Hair follicle dermal papilla cell (primary cell): ENCODE results near the gene POTEG. TPM values are rescaled to one million over a fixed set of nuclear protein-coding genes. Genes with fewer than 3 reads are reported as not detected.

ENCODE experiments used
- small RNA-seq: library from RNA; depleted of rRNA; stranded (forward); fragments of <200 nt; gene quantifications from one replicate; pipeline ENCODE3, GENCODE V24; 2012
- total RNA-seq: library from RNA; depleted of rRNA; stranded (reverse); fragments of >200 nt; gene quantifications from 2 replicates; pipeline ENCODE4 v1.2.3, GENCODE V29; 2012

The POTEG gene
- not detected in 2 replicates for total RNA-seq

DNA sequence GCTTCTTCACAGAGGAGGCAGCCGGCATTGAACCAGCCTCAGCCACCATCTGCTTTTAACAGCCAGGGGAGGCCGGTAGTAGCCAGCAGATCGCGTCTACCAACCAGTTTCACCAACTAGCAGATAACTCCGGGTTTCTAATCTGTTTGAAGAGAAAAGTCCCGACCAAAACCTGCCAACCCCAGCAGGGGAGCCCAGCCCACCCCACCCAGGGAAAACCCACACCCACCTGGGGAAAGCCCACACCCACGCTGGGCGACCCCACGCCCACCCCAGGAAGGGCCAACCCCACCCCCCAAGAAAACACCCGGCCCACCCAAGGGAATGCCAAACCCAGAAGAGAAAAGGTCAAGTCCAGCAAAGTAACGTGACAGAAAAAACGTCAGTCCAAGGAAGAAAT, at the start of gene POTEG:
TSS of gene POTEG (minus strand) at position 101 of the 400 bp plus-strand sequence. CDS start at position 49, 52 bp downstream.

Small RNAs within 50 kb of the gene (small RNA-seq; reads per million reads assigned to genes)
- not detected for gene RNU6-1268P
